Raji (cell line): ENCODE measurements around the gene PRKN.

Source experiments
- POLR2A ChIP-seq: IDR thresholded peaks from 2 replicates; pipeline ENCODE4 v1.6.1; 2011; ENCODE audit warnings: low read depth, low read length, control low read depth; ENCODE audit not compliant: insufficient read depth

PRKN gene

GRCh38 chr6:161635975-161636374 lies 1091.6 kb downstream of the PRKN start:
- TF ChIP-seq POLR2A: no peak

- TF ChIP-seq POLR2A: no peak
Observed at GRCh38 chr6:161634916-161635315, 1092.7 kb downstream of the PRKN start.

- TF ChIP-seq POLR2A: no peak
Observed at GRCh38 chr6:161631676-161632194, 1095.8 kb downstream of the PRKN start.

GRCh38 chr6:161630674-161631073 lies 1096.9 kb downstream of the PRKN start:
- no peak for TF ChIP-seq POLR2A

GRCh38 chr6:161626132-161626676 lies 1101.4 kb downstream of the PRKN start:
- no peak for TF ChIP-seq POLR2A

GRCh38 chr6:161624111-161624510 lies 1103.5 kb downstream of the PRKN start:
- TF ChIP-seq POLR2A: no peak

- TF ChIP-seq POLR2A: no peak
Observed at GRCh38 chr6:161622779-161623178, 1104.8 kb downstream of the PRKN start.

GRCh38 chr6:161618831-161619454 lies 1108.6 kb downstream of the PRKN start:
- no peak for TF ChIP-seq POLR2A

- TF ChIP-seq POLR2A: no peak
Observed at GRCh38 chr6:161613711-161614110, 1113.9 kb downstream of the PRKN start.

- TF ChIP-seq POLR2A: no peak
Observed at GRCh38 chr6:161608771-161609170, 1118.8 kb downstream of the PRKN start.

- TF ChIP-seq POLR2A: no peak
Observed at GRCh38 chr6:161607696-161608297, 1119.8 kb downstream of the PRKN start.

GRCh38 chr6:161602359-161602758 lies 1125.2 kb downstream of the PRKN start:
- TF ChIP-seq POLR2A: no peak

- no peak for TF ChIP-seq POLR2A
Observed at GRCh38 chr6:161598896-161599295, 1128.7 kb downstream of the PRKN start.

GRCh38 chr6:161596807-161597520 lies 1130.6 kb downstream of the PRKN start:
- TF ChIP-seq POLR2A: no peak

GRCh38 chr6:161594412-161594811 lies 1133.2 kb downstream of the PRKN start:
- TF ChIP-seq POLR2A: no peak
